ENCODE results near the gene GRM8.

DNA sequence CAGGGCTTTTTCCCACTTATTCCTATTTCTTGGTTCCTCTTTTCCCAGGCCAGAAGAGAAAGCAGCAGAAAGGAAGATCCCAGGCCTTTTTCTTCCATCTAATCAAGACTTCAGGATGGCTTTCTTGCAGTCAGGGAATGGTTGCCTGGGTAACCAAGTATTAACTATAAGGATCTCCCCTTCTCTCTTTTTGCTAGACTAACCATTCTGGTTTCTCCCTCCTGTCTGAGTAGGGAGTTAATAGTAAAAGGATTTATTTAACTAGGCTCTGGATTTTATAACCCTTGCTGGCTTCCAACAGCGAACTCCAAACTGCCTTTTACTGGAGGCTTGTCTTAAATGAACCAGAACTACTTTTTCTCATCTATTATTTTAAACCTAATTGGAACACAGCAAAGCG is 90.4 kb downstream of the GRM8 start:
- TF ChIP-seq, protein P1, sequence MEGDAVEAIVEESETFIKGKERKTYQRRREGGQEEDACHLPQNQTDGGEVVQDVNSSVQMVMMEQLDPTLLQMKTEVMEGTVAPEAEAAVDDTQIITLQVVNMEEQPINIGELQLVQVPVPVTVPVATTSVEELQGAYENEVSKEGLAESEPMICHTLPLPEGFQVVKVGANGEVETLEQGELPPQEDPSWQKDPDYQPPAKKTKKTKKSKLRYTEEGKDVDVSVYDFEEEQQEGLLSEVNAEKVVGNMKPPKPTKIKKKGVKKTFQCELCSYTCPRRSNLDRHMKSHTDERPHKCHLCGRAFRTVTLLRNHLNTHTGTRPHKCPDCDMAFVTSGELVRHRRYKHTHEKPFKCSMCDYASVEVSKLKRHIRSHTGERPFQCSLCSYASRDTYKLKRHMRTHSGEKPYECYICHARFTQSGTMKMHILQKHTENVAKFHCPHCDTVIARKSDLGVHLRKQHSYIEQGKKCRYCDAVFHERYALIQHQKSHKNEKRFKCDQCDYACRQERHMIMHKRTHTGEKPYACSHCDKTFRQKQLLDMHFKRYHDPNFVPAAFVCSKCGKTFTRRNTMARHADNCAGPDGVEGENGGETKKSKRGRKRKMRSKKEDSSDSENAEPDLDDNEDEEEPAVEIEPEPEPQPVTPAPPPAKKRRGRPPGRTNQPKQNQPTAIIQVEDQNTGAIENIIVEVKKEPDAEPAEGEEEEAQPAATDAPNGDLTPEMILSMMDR (IDR thresholded peaks at IDR 0.05): no peak
- no peak for TF ChIP-seq POLR2A (IDR thresholded peaks at IDR 0.05; ENCODE audit: low read depth)
- no peak for TF ChIP-seq POLR2AphosphoS5 (IDR thresholded peaks at IDR 0.05)
